AG04450 (cell line): ENCODE measurements around the gene TMC3. TPM values are rescaled to one million over a fixed set of nuclear protein-coding genes. Genes with fewer than 3 reads are reported as not detected.

ENCODE experiments used
- CTCF ChIA-PET: fragments of 300-600, 350-600 bp; formaldehyde crosslinking; extraction: SDS; loops from one replicate; lab custom pipeline; 2022; ENCODE audit warnings: antibody characterized with exemption, inconsistent platforms; lab: Charles Lee
- POLR2A ChIA-PET: fragments of 350-600 bp; formaldehyde crosslinking; extraction: SDS; loops from one replicate; lab custom pipeline; 2021; ENCODE audit warnings: antibody characterized with exemption, inconsistent platforms; lab: Yijun Ruan, JAX
- DNase-seq: peaks from one replicate; pipeline ENCODE4 v3.0.0-alpha.2; 2011; ENCODE audit warnings: low read depth, low spot score
- H3K27ac ChIP-seq: one replicate; pipeline ENCODE4 v1.5.1; 2012; ENCODE audit warnings: low read depth, low read length, control low read depth
- H3K27me3 ChIP-seq: one replicate; pipeline ENCODE4 v1.6.0; 2012; ENCODE audit warnings: low read length; ENCODE audit not compliant: control insufficient read depth, insufficient read depth
- H3K4me3 ChIP-seq: 2 replicates; pipeline ENCODE4 v1.5.1; 2011; ENCODE audit warnings: mild to moderate bottlenecking, low read depth, low read length, control low read depth
- H3K9me3 ChIP-seq: 2 replicates; pipeline ENCODE4 v1.5.1; 2012; ENCODE audit warnings: low read length; ENCODE audit not compliant: control insufficient read depth, insufficient read depth
- CTCF ChIP-seq: IDR thresholded peaks from 2 replicates; pipeline ENCODE4 v1.5.1; 2011; ENCODE audit warnings: low read depth, low read length, control low read depth, inconsistent platforms
- polyA plus RNA-seq: library from polyadenylated mRNA; depleted of rRNA; stranded (reverse); fragments of >200 nt; gene quantifications from 2 replicates; pipeline ENCODE4 v1.2.3, GENCODE V29; 2011

TMC3 gene
- polyA plus RNA-seq, 1 experiment: not detected

GRCh38 chr15:81337713-81338157 is 36.3 kb downstream of the TMC3 start:
- no peaks in the 10 kb centered on the region for H3K9me3 ChIP-seq
- DNase-seq: no peak
- CTCF ChIA-PET: interaction anchor here (2.4 to 5.5 kb wide), 2 partner anchors 63 to 72 kb away, joined by 20 to 23 read pairs; no protein-coding TSS in a partner anchor
- H3K27me3 ChIP-seq: no peaks in the 10 kb centered on the region
- no peak overlapping the region for H3K4me3 ChIP-seq
- POLR2A ChIA-PET: interaction anchor here (1.0 to 1.2 kb wide), 2 partner anchors 10 to 14 kb away, joined by 3 to 4 read pairs; partner anchors contain the start of gene STARD5
- no peak for TF ChIP-seq CTCF
- no peak overlapping the region for H3K27ac ChIP-seq

GRCh38 chr15:81337241-81337640 is 36.8 kb downstream of the TMC3 start:
- H3K4me3 ChIP-seq: no peak overlapping the region
- TF ChIP-seq CTCF: no peak
- H3K27me3 ChIP-seq: no peaks in the 10 kb centered on the region
- ChIA-PET CTCF (interaction anchor here (0.6 to 5.5 kb wide), 8 partner anchors 9 to 72 kb away, joined by 3 to 23 read pairs (median 4); no protein-coding TSS in a partner anchor), POLR2A (interaction anchor here (1.0 to 1.2 kb wide), 2 partner anchors 10 to 13 kb away, joined by 3 to 4 read pairs; partner anchors contain the start of gene STARD5)
- H3K27ac ChIP-seq: no peak overlapping the region
- DNase-seq: no peak
- no peaks in the 10 kb centered on the region; the same call in 1 of the 2 replicates for H3K9me3 ChIP-seq

GRCh38 chr15:81336568-81336967 is 37.4 kb downstream of the TMC3 start:
- H3K27me3 ChIP-seq: no peaks in the 10 kb centered on the region
- no peaks in the 10 kb centered on the region; the same call in 1 of the 2 replicates for H3K9me3 ChIP-seq
- DNase-seq: no peak
- H3K27ac ChIP-seq: no peak overlapping the region
- ChIA-PET POLR2A (interaction anchor here (1.0 kb wide), 1 partner anchor 9 kb away, joined by 3 read pairs; no protein-coding TSS in a partner anchor), CTCF (interaction anchor here (0.6 to 5.5 kb wide), 9 partner anchors 9 to 73 kb away, joined by 3 to 23 read pairs (median 3); no protein-coding TSS in a partner anchor)
- TF ChIP-seq CTCF: peak; percentile 55
- no peak overlapping the region for H3K4me3 ChIP-seq

GRCh38 chr15:81335631-81336030 is 38.4 kb downstream of the TMC3 start:
- no peak for TF ChIP-seq CTCF
- Histone ChIP-seq H3K4me3 (no peak overlapping the region), H3K27me3 (no peaks in the 10 kb centered on the region), H3K27ac (no peak overlapping the region), H3K9me3 (no peaks in the 10 kb centered on the region; the same call in 1 of the 2 replicates)
- ChIA-PET POLR2A (no interaction called here), CTCF (interaction anchor here (0.8 to 5.5 kb wide), 3 partner anchors 8 to 70 kb away, joined by 3 to 23 read pairs (median 9); no protein-coding TSS in a partner anchor)
- no peak for DNase-seq

GRCh38 chr15:81334768-81335435 is 39.1 kb downstream of the TMC3 start:
- Histone ChIP-seq H3K4me3 (no peak overlapping the region), H3K27ac (no peak overlapping the region), H3K27me3 (no peaks in the 10 kb centered on the region), H3K9me3 (no peaks in the 10 kb centered on the region; the same call in 1 of the 2 replicates)
- TF ChIP-seq CTCF: no peak
- no peak for DNase-seq
- ChIA-PET POLR2A (no interaction called here), CTCF (interaction anchor here (0.8 to 5.5 kb wide), 2 partner anchors 60 to 69 kb away, joined by 3 to 23 read pairs; no protein-coding TSS in a partner anchor)
